GM23338 (cell line): ENCODE results near the gene RGS7. TPM values are rescaled to one million over a fixed set of nuclear protein-coding genes. Genes with fewer than 3 reads are reported as not detected.

Experiments
- ATAC-seq: fragments of 200-7000 bp; cut with Tn5 transposase; 3 replicates; pipeline ENCODE4 v1.9.1; 2020
- DNase-seq: peaks from one replicate; pipeline ENCODE4 v3.0.0-alpha.2; 2015; ENCODE audit warnings: low spot score
- H2AFZ ChIP-seq: fragments of 200-600 bp; sonication (generic); 2 replicates; pipeline ENCODE4 v1.8.0; 2016; ENCODE audit warnings: antibody characterized with exemption, mild to moderate bottlenecking, moderate library complexity
- H3F3A ChIP-seq: fragments of 200-600 bp; sonication (generic); replicated peaks from 2 replicates; pipeline ENCODE4 v1.8.0; 2017; ENCODE audit warnings: antibody characterized with exemption, mixed run types, low read depth
- H3K27ac ChIP-seq: fragments of 200-600 bp; sonication (generic); 2 replicates; pipeline ENCODE4 v1.6.1; 2016; ENCODE audit warnings: low read depth
- H3K27me3 ChIP-seq: fragments of 200-600 bp; sonication (generic); 2 replicates; pipeline ENCODE4 v1.8.0; 2016; ENCODE audit warnings: mild to moderate bottlenecking, mixed run types, moderate library complexity; ENCODE audit not compliant: insufficient read depth
- H3K36me3 ChIP-seq: fragments of 200-600 bp; sonication (generic); 2 replicates; pipeline ENCODE4 v1.8.0; 2016; ENCODE audit warnings: mild to moderate bottlenecking; ENCODE audit not compliant: insufficient read depth
- H3K4me1 ChIP-seq: fragments of 200-600 bp; sonication (generic); 2 replicates; pipeline ENCODE4 v1.8.0; 2016; ENCODE audit warnings: mild to moderate bottlenecking, moderate library complexity; ENCODE audit not compliant: insufficient read depth
- H3K4me2 ChIP-seq: fragments of 200-600 bp; sonication (generic); 2 replicates; pipeline ENCODE4 v1.7.1; 2017; ENCODE audit warnings: mixed run types
- H3K4me3 ChIP-seq: fragments of 200-600 bp; sonication (generic); 2 replicates; pipeline ENCODE4 v1.6.1; 2016; ENCODE audit warnings: mixed run types
- H3K79me2 ChIP-seq: fragments of 200-600 bp; sonication (generic); replicated peaks from 2 replicates; pipeline ENCODE4 v1.8.0; 2017; ENCODE audit warnings: mild to moderate bottlenecking; ENCODE audit not compliant: insufficient read depth
- H3K9me2 ChIP-seq: fragments of 200-600 bp; sonication (generic); 2 replicates; pipeline ENCODE4 v1.8.0; 2017; ENCODE audit not compliant: insufficient read depth
- H4K20me1 ChIP-seq: fragments of 200-600 bp; sonication (generic); replicated peaks from 2 replicates; pipeline ENCODE4 v1.8.0; 2017; ENCODE audit warnings: mild to moderate bottlenecking; ENCODE audit not compliant: insufficient read depth
- H3K27ac Mint-ChIP-seq: 2 replicates; pipeline ENCODE4 v1.8.0; 2020; ENCODE audit warnings: inconsistent platforms, mild to moderate bottlenecking, moderate library complexity, mixed read lengths
- H3K27me3 Mint-ChIP-seq: 3 replicates; pipeline ENCODE4 v1.8.0; 2022; ENCODE audit warnings: low read depth, mild to moderate bottlenecking, moderate library complexity, mixed read lengths, inconsistent platforms; ENCODE audit not compliant: insufficient read depth, poor library complexity
- H3K36me3 Mint-ChIP-seq: 3 replicates; pipeline ENCODE4 v1.8.0; 2021; ENCODE audit warnings: low read depth, mild to moderate bottlenecking, inconsistent platforms, moderate library complexity, mixed read lengths
- H3K4me1 Mint-ChIP-seq: 3 replicates; pipeline ENCODE4 v1.8.0; 2020; ENCODE audit warnings: mild to moderate bottlenecking, inconsistent platforms, mixed read lengths
- H3K4me3 Mint-ChIP-seq: 3 replicates; pipeline ENCODE4 v1.8.0; 2021; ENCODE audit warnings: moderate library complexity, mild to moderate bottlenecking, inconsistent platforms, mixed read lengths
- H3K9me3 Mint-ChIP-seq: 3 replicates; pipeline ENCODE4 v1.8.0; 2020; ENCODE audit warnings: moderate library complexity, mild to moderate bottlenecking, inconsistent platforms, mixed read lengths
- CREB1 ChIP-seq: fragments of 250-450 bp; sonication (Bioruptor Pico); IDR thresholded peaks from 2 replicates; pipeline ENCODE4 v1.5.0; 2020; ENCODE audit warnings: low read depth, mild to moderate bottlenecking, moderate library complexity
- EZH2 ChIP-seq: fragments of 200-600 bp; sonication (generic); IDR thresholded peaks from one replicate; pipeline ENCODE4 v1.8.0; 2017; ENCODE audit warnings: antibody characterized with exemption, mild to moderate bottlenecking, low read depth; ENCODE audit not compliant: unreplicated experiment
- EZH2phosphoT487 ChIP-seq: fragments of 200-600 bp; sonication (generic); IDR thresholded peaks from one replicate; pipeline ENCODE4 v1.8.1; 2018; ENCODE audit warnings: antibody characterized with exemption; ENCODE audit not compliant: unreplicated experiment
- JUNB ChIP-seq: IDR thresholded peaks from one replicate; pipeline ENCODE4 v1.6.1; 2016; ENCODE audit warnings: antibody characterized with exemption; ENCODE audit not compliant: unreplicated experiment
- STAT1 ChIP-seq: IDR thresholded peaks from one replicate; pipeline ENCODE4 v1.6.1; 2016; ENCODE audit warnings: antibody characterized with exemption; ENCODE audit not compliant: unreplicated experiment
- ZNF331 ChIP-seq: fragments of 250-450 bp; sonication (Bioruptor Pico); IDR thresholded peaks from 2 replicates; pipeline ENCODE4 v1.5.0; 2020; ENCODE audit warnings: low read depth, mild to moderate bottlenecking, moderate library complexity
- polyA plus RNA-seq: library from polyadenylated mRNA; unstranded; fragments of >200 nt; fragmentation: Nextera tagmentation; extraction: Ambion mirVana; gene quantifications from 2 replicates; pipeline ENCODE4 v1.2.1, GENCODE V29; 2016
- total RNA-seq: library from RNA; depleted of rRNA; stranded (reverse); fragments of >200 nt; shearing (Covaris generic); gene quantifications from 2 replicates; pipeline ENCODE4 v1.2.3, GENCODE V29; 2014
- TF ChIP-seq, protein P1 (sequence below): fragments of 250-450 bp; sonication (Bioruptor Pico); IDR thresholded peaks from 2 replicates; pipeline ENCODE4 v1.5.0; 2020; ENCODE audit warnings: mild to moderate bottlenecking, moderate library complexity

The RGS7 gene
- total and polyA plus RNA-seq, 2 experiments from 2014 or later, result 2.0 to 2.2 TPM

DNA sequence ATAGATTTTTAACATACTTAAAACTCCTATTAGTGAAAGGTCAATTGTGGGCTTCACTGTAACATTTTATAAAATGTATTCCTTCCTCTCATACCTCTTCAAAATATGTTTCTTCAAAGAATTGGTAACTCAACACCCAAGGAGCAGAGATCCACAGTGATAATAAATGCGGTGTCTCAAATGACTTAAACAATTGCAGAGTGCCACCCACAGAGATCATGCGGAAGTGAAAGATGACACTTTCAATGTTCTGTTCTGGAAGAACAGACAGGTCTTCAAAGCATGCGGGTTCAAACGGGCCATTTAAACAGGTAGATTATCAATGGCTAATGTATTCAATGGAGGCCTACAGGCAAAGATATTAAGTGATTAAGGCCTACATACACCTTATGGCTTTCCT lies 588.0 kb downstream of the RGS7 start:
- no peak overlapping the region for H3K4me3 ChIP-seq
- Mint-ChIP-seq H3K9me3 (no peaks in the 10 kb centered on the region; the same call in 2 of the 3 replicates), H3K4me3 (no peak overlapping the region), H3K4me1 (peaks cover 16% of the 10 kb centered on the region; the same call in 2 of the 3 replicates), H3K36me3 (0 out of 3 replicates have a peak, but pooled peaks cover 2% of the 10 kb centered on the region), H3K27ac (no peak overlapping the region), H3K27me3 (peaks cover 1% of the 10 kb centered on the region)
- no peaks in the 10 kb centered on the region for H3K79me2 ChIP-seq
- H3K4me2 ChIP-seq, result no peak overlapping the region
- ATAC-seq (no peak), DNase-seq (peak; percentile 7)
- H3K36me3 ChIP-seq, result no peaks in the 10 kb centered on the region
- H3K27ac ChIP-seq, result no peak overlapping the region
- H3K4me1 ChIP-seq, result peaks cover 9% of the 10 kb centered on the region; the same call in 1 of the 2 replicates
- TF ChIP-seq STAT1 (no peak), ZNF331 (CRISPR knock-in tag) (no peak), EZH2phosphoT487 (no peak)
- TF ChIP-seq, protein P1, sequence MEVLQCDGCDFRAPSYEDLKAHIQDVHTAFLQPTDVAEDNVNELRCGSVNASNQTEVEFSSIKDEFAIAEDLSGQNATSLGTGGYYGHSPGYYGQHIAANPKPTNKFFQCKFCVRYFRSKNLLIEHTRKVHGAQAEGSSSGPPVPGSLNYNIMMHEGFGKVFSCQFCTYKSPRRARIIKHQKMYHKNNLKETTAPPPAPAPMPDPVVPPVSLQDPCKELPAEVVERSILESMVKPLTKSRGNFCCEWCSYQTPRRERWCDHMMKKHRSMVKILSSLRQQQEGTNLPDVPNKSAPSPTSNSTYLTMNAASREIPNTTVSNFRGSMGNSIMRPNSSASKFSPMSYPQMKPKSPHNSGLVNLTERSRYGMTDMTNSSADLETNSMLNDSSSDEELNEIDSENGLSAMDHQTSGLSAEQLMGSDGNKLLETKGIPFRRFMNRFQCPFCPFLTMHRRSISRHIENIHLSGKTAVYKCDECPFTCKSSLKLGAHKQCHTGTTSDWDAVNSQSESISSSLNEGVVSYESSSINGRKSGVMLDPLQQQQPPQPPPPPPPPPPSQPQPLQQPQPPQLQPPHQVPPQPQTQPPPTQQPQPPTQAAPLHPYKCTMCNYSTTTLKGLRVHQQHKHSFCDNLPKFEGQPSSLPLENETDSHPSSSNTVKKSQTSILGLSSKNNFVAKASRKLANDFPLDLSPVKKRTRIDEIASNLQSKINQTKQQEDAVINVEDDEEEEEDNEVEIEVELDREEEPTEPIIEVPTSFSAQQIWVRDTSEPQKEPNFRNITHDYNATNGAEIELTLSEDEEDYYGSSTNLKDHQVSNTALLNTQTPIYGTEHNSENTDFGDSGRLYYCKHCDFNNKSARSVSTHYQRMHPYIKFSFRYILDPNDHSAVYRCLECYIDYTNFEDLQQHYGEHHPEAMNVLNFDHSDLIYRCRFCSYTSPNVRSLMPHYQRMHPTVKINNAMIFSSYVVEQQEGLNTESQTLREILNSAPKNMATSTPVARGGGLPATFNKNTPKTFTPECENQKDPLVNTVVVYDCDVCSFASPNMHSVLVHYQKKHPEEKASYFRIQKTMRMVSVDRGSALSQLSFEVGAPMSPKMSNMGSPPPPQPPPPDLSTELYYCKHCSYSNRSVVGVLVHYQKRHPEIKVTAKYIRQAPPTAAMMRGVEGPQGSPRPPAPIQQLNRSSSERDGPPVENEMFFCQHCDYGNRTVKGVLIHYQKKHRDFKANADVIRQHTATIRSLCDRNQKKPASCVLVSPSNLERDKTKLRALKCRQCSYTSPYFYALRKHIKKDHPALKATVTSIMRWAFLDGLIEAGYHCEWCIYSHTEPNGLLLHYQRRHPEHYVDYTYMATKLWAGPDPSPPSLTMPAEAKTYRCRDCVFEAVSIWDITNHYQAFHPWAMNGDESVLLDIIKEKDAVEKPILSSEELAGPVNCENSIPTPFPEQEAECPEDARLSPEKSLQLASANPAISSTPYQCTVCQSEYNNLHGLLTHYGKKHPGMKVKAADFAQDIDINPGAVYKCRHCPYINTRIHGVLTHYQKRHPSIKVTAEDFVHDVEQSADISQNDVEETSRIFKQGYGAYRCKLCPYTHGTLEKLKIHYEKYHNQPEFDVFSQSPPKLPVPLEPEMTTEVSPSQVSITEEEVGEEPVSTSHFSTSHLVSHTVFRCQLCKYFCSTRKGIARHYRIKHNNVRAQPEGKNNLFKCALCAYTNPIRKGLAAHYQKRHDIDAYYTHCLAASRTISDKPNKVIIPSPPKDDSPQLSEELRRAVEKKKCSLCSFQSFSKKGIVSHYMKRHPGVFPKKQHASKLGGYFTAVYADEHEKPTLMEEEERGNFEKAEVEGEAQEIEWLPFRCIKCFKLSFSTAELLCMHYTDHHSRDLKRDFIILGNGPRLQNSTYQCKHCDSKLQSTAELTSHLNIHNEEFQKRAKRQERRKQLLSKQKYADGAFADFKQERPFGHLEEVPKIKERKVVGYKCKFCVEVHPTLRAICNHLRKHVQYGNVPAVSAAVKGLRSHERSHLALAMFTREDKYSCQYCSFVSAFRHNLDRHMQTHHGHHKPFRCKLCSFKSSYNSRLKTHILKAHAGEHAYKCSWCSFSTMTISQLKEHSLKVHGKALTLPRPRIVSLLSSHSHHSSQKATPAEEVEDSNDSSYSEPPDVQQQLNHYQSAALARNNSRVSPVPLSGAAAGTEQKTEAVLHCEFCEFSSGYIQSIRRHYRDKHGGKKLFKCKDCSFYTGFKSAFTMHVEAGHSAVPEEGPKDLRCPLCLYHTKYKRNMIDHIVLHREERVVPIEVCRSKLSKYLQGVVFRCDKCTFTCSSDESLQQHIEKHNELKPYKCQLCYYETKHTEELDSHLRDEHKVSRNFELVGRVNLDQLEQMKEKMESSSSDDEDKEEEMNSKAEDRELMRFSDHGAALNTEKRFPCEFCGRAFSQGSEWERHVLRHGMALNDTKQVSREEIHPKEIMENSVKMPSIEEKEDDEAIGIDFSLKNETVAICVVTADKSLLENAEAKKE (CRISPR knock-in tag), result no peak
- H3K27me3 ChIP-seq, result no peaks in the 10 kb centered on the region
- H3K9me2 ChIP-seq, result peaks cover 5% of the 10 kb centered on the region; the same call in 1 of the 2 replicates
- no peak overlapping the region for H2AFZ ChIP-seq
- H3F3A ChIP-seq, result no peaks in the 10 kb centered on the region
- no peaks in the 10 kb centered on the region for H4K20me1 ChIP-seq

DNA sequence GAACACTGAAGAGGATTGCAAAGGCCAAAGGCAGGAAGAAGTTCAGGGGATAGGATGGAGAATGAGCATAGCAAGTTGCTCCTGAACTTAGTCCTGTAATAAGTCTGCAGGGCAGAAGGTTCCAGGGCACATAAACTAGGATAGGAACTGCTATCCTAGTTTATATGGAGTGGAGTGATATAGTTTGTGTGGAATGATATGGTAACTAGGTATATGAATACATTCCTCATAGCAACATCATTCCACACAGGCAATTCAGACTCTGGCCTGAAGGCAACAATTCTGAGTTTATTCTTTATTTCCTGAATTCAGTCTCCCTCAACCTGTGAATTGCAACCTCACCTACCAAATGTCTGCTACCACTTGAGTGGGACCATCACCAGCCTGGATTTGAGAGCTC lies 590.2 kb downstream of the RGS7 start:
- Histone ChIP-seq H3K27ac (no peak overlapping the region), H3K4me1 (peaks cover 9% of the 10 kb centered on the region; the same call in 1 of the 2 replicates), H3K4me2 (no peak overlapping the region), H4K20me1 (no peaks in the 10 kb centered on the region), H3K79me2 (no peaks in the 10 kb centered on the region), H3K27me3 (no peaks in the 10 kb centered on the region), H3F3A (no peaks in the 10 kb centered on the region), H3K9me2 (peaks cover 5% of the 10 kb centered on the region; the same call in 1 of the 2 replicates), H3K4me3 (no peak overlapping the region), H2AFZ (no peak overlapping the region), H3K36me3 (no peaks in the 10 kb centered on the region)
- ATAC-seq (no peak), DNase-seq (no peak)
- TF ChIP-seq JUNB (no peak), EZH2 (no peak), ZNF331 (CRISPR knock-in tag) (no peak), CREB1 (no peak), STAT1 (no peak)
- H3K36me3 Mint-ChIP-seq, result 0 out of 3 replicates have a peak, but pooled peaks cover 2% of the 10 kb centered on the region
- no peak overlapping the region for H3K27ac Mint-ChIP-seq
- peaks cover 16% of the 10 kb centered on the region for H3K4me1 Mint-ChIP-seq
- H3K9me3 Mint-ChIP-seq, result no peaks in the 10 kb centered on the region; the same call in 2 of the 3 replicates
- no peak overlapping the region for H3K4me3 Mint-ChIP-seq
- peaks cover 2% of the 10 kb centered on the region for H3K27me3 Mint-ChIP-seq
